GM12874 (cell line): ENCODE results near the gene ITGA7.

ENCODE experiments used
- CTCF ChIP-seq: IDR thresholded peaks from 2 replicates; pipeline ENCODE4 v1.5.1; 2011; ENCODE audit warnings: low read depth, mild to moderate bottlenecking, control low read depth, low read length, moderate library complexity; ENCODE audit not compliant: insufficient read depth

ITGA7 gene

GRCh38 chr12:55724940-55725309 is 17.2 kb upstream of the ITGA7 start:
- no peak for TF ChIP-seq CTCF

- peak; percentile 71 for TF ChIP-seq CTCF
Observed at GRCh38 chr12:55724226-55724939, 16.7 kb upstream of the ITGA7 start.

- TF ChIP-seq CTCF, result no peak
Observed at GRCh38 chr12:55723516-55724225, 16.0 kb upstream of the ITGA7 start.

GRCh38 chr12:55722948-55723347 is 15.2 kb upstream of the ITGA7 start:
- no peak for TF ChIP-seq CTCF

- TF ChIP-seq CTCF, result no peak
Observed at GRCh38 chr12:55721601-55722213, 14.0 kb upstream of the ITGA7 start.

GRCh38 chr12:55720894-55721444 is 13.3 kb upstream of the ITGA7 start:
- peak; percentile 43 for TF ChIP-seq CTCF

- no peak for TF ChIP-seq CTCF
Observed at GRCh38 chr12:55720071-55720564, 12.4 kb upstream of the ITGA7 start, which contains the start of gene RDH5. RDH5 (plus strand) TSS chr12:55720393; CDS start chr12:55721185, 792 bp downstream.
